Ishikawa (cell line): Measurements from ENCODE around the gene PTCD2.

Experiments used
- CEBPB ChIP-seq: IDR thresholded peaks from 2 replicates; pipeline ENCODE4 v1.6.1; 2012
- CREB1 ChIP-seq: IDR thresholded peaks from 2 replicates; pipeline ENCODE4 v1.6.1; 2012; ENCODE audit warnings: low read depth
- EGR1 ChIP-seq: IDR thresholded peaks from 2 replicates; pipeline ENCODE4 v1.6.1; 2012
- EP300 ChIP-seq: IDR thresholded peaks from 2 replicates; pipeline ENCODE4 v1.6.1; 2012; ENCODE audit warnings: borderline replicate concordance
- FOXM1 ChIP-seq: IDR thresholded peaks from 2 replicates; pipeline ENCODE4 v1.6.1; 2012; ENCODE audit warnings: low read depth, borderline replicate concordance
- NFIC ChIP-seq: IDR thresholded peaks from 2 replicates; pipeline ENCODE4 v1.6.1; 2012
- RAD21 ChIP-seq: IDR thresholded peaks from 2 replicates; pipeline ENCODE4 v1.6.1; 2012; ENCODE audit warnings: low read depth
- TAF1 ChIP-seq: IDR thresholded peaks from 2 replicates; pipeline ENCODE4 v1.6.1; 2012; ENCODE audit warnings: low read depth, mild to moderate bottlenecking
- TCF12 ChIP-seq: IDR thresholded peaks from 2 replicates; pipeline ENCODE4 v1.6.1; 2012; ENCODE audit warnings: low read depth
- TEAD4 ChIP-seq: IDR thresholded peaks from 2 replicates; pipeline ENCODE4 v1.6.1; 2012
- YY1 ChIP-seq: IDR thresholded peaks from 2 replicates; pipeline ENCODE4 v1.6.1; 2012; ENCODE audit warnings: low read depth
- ZBTB7A ChIP-seq: IDR thresholded peaks from 2 replicates; pipeline ENCODE4 v1.6.1; 2012; ENCODE audit warnings: low read depth
- TF ChIP-seq, protein P1 (sequence below): IDR thresholded peaks from 2 replicates; pipeline ENCODE4 v1.6.1; 2012
- TF ChIP-seq, protein P2 (sequence below): IDR thresholded peaks from 2 replicates; pipeline ENCODE4 v1.6.1; 2012; ENCODE audit warnings: low read depth, mild to moderate bottlenecking
- TF ChIP-seq, protein P3 (sequence below): IDR thresholded peaks from 2 replicates; pipeline ENCODE4 v1.6.1; 2012

The PTCD2 gene

DNA sequence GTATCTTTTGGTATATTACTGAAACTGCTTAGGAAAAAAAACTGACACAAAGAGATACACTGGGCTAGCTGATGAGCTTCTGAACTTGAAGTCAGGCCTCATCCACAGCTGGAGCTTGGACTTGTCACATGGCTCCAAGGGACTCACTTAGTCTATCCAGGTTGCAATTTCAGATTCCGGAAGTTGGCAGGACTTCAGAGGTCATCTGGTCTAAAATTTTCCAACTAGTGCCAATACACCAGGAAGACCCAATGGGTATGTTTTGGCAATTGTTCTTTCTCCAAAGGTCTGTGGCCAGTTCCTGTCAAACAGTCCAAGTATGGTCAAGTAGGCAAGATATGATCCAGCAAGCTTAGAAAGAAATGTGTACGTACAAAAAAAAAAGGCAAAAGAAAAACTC is 36.8 kb upstream of the PTCD2 start:
- TF ChIP-seq CEBPB (no peak), TCF12 (no peak), RAD21 (no peak), EGR1 (no peak), TEAD4 (no peak), YY1 (no peak), TAF1 (no peak), FOXM1 (no peak)
- TF ChIP-seq, protein P1, sequence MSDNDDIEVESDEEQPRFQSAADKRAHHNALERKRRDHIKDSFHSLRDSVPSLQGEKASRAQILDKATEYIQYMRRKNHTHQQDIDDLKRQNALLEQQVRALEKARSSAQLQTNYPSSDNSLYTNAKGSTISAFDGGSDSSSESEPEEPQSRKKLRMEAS = no peak
- TF ChIP-seq, protein P2, sequence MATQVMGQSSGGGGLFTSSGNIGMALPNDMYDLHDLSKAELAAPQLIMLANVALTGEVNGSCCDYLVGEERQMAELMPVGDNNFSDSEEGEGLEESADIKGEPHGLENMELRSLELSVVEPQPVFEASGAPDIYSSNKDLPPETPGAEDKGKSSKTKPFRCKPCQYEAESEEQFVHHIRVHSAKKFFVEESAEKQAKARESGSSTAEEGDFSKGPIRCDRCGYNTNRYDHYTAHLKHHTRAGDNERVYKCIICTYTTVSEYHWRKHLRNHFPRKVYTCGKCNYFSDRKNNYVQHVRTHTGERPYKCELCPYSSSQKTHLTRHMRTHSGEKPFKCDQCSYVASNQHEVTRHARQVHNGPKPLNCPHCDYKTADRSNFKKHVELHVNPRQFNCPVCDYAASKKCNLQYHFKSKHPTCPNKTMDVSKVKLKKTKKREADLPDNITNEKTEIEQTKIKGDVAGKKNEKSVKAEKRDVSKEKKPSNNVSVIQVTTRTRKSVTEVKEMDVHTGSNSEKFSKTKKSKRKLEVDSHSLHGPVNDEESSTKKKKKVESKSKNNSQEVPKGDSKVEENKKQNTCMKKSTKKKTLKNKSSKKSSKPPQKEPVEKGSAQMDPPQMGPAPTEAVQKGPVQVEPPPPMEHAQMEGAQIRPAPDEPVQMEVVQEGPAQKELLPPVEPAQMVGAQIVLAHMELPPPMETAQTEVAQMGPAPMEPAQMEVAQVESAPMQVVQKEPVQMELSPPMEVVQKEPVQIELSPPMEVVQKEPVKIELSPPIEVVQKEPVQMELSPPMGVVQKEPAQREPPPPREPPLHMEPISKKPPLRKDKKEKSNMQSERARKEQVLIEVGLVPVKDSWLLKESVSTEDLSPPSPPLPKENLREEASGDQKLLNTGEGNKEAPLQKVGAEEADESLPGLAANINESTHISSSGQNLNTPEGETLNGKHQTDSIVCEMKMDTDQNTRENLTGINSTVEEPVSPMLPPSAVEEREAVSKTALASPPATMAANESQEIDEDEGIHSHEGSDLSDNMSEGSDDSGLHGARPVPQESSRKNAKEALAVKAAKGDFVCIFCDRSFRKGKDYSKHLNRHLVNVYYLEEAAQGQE = no peak

DNA sequence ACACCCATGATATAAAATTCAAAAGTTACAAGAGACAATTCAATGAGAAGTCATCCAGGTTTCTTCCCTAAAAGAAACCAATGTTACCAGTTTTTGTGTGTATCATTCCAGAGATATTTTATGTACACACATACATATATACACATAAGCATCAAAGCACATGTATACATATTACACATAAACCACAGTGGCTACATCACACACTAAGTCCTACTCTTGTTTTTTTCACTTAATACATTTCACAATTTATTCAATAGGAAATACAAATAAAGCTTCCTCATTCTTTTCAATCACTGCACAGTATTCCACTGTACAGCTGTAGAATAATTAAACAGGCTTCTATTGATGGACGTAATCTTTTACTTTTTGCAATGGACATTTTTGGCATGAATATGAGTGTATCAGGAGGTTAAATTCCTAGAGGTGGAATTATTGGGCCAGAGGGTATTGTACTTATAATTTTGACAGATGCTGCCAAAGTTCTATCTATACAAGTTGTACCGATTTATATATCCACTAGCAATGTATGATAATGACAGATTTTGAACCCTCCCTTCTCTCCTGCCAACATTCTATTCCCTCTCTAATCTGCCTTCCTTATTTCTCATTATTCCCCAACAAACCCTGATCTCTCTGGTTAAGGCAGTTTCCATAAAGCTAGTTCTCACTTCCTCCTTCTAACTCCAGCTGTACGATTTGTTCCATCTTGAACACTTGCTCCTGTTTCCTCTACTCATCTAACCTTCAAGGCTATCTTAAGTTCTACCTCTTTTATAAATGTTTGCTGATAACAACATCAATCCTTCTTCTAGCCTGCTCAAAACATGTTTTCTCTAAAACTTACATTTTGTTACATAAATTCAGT is 35.4 kb upstream of the PTCD2 start:
- TF ChIP-seq, protein P3, sequence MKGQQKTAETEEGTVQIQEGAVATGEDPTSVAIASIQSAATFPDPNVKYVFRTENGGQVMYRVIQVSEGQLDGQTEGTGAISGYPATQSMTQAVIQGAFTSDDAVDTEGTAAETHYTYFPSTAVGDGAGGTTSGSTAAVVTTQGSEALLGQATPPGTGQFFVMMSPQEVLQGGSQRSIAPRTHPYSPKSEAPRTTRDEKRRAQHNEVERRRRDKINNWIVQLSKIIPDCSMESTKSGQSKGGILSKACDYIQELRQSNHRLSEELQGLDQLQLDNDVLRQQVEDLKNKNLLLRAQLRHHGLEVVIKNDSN = no peak
- TF ChIP-seq EP300 (no peak), EGR1 (no peak), RAD21 (no peak), YY1 (no peak), TAF1 (no peak), FOXM1 (no peak), CREB1 (no peak)

DNA sequence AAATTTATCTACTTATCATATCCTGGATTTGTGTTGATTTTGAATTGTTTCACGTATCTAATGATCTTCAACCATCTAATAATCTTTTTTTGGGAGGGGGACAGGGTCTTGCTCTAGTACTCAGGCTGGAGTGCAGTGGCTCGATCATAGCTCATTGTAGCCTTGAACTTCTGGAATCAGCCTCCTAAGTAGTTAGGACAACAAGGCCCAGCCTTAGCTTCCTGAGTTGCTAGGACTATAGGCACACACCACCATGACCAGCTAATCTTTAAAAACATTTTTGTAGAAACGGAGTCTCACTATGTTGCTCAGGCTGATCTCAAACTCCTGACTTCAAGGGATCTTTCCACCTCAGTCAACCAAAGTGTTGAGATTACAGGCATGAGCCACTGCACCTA is 34.8 kb upstream of the PTCD2 start:
- TF ChIP-seq EGR1 (no peak), CREB1 (no peak), NFIC (no peak), YY1 (no peak), CEBPB (no peak), TAF1 (no peak), RAD21 (no peak), ZBTB7A (no peak), TEAD4 (no peak), TCF12 (no peak), EP300 (no peak), FOXM1 (no peak)
- TF ChIP-seq, protein P1 = no peak
- TF ChIP-seq, protein P2 = no peak
- TF ChIP-seq, protein P3 = no peak

DNA sequence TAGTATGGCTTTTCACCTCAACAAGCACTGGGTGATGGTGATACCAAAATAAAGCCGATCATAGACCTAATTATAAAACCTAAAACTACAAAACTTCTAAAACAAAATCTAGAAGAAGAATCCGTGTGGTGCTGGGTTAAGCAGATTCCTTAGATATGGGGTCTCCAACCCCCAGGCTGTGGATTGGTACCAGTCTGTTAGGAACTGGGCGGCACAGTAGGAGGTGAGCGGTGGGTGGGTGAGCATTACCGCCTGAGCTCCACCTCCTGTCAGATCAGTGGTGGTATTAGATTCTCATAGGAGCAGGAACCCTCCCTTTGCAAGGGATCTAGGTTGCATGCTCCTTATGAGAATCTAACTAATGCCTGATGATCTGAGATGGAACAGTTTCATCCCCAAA is 33.4 kb upstream of the PTCD2 start:
- no peak for TF ChIP-seq NFIC
- no peak for TF ChIP-seq TAF1
- TF ChIP-seq ZBTB7A = no peak
- no peak for TF ChIP-seq YY1
- TF ChIP-seq, protein P1 = no peak
- no peak for TF ChIP-seq EP300
- TF ChIP-seq, protein P3 = no peak
- TF ChIP-seq EGR1 = no peak
- no peak for TF ChIP-seq CEBPB
- no peak for TF ChIP-seq TEAD4
- TF ChIP-seq, protein P2 = no peak
- no peak for TF ChIP-seq RAD21
- TF ChIP-seq CREB1 = no peak
- TF ChIP-seq TCF12 = no peak
- TF ChIP-seq FOXM1 = no peak
